Natural killer cell (primary cell): ENCODE data around the gene OR52D1. TPM values are rescaled to one million over a fixed set of nuclear protein-coding genes. Genes with fewer than 3 reads are reported as not detected.

Experiments used
- ATAC-seq, 3 donors: fragments of 150-1000 bp in 2 of 3; fragments of 200-7000 bp in 1 of 3; cut with Tn5 transposase; 1 replicate in 1 of 3; 2 replicates in 2 of 3; pipeline ENCODE4 v1.10.0; 2021; ENCODE audit warnings: mild to moderate bottlenecking in 2 of 3, moderate library complexity in 2 of 3
- DNase-seq, 2 donors: peaks; one replicate each; pipeline versions ENCODE4 v3.0.0 to v3.0.0-alpha.2; 2013 to 2021; ENCODE audit warnings: mixed read lengths in 1 of 2
- H3K27ac ChIP-seq: one replicate; pipeline ENCODE4 v1.5.1; 2013; ENCODE audit warnings: mild to moderate bottlenecking, low read length
- H3K27me3 ChIP-seq: one replicate; pipeline ENCODE4 v1.6.1; 2013; ENCODE audit warnings: low read length; ENCODE audit not compliant: control insufficient read depth, insufficient read depth
- H3K36me3 ChIP-seq: one replicate; pipeline ENCODE4 v1.6.1; 2013; ENCODE audit warnings: low read length; ENCODE audit not compliant: control insufficient read depth, insufficient read depth
- H3K4me1 ChIP-seq: one replicate; pipeline ENCODE4 v1.6.1; 2013; ENCODE audit warnings: low read length; ENCODE audit not compliant: control insufficient read depth, insufficient read depth
- H3K4me3 ChIP-seq: one replicate; pipeline ENCODE4 v1.5.1; 2013; ENCODE audit warnings: low read length
- H3K9me3 ChIP-seq: one replicate; pipeline ENCODE4 v1.6.1; 2013; ENCODE audit warnings: low read length; ENCODE audit not compliant: control insufficient read depth, insufficient read depth
- H3K27ac Mint-ChIP-seq, 2 donors: one replicate each; pipeline ENCODE4 v1.8.0; 2022; ENCODE audit warnings: mild to moderate bottlenecking in 2 of 2, mixed read lengths in 2 of 2, moderate library complexity in 1 of 2
- H3K27me3 Mint-ChIP-seq, 2 donors: one replicate each; pipeline ENCODE4 v1.8.0; 2022; ENCODE audit warnings: low read depth in 2 of 2, mixed read lengths in 2 of 2
- H3K36me3 Mint-ChIP-seq: one replicate; pipeline ENCODE4 v1.8.0; 2022; ENCODE audit warnings: mixed read lengths
- H3K4me1 Mint-ChIP-seq, 2 donors: one replicate each; pipeline ENCODE4 v1.8.0; 2022; ENCODE audit warnings: mixed read lengths in 2 of 2
- H3K4me3 Mint-ChIP-seq: one replicate; pipeline ENCODE4 v1.8.0; 2022; ENCODE audit warnings: mild to moderate bottlenecking, moderate library complexity, mixed read lengths
- H3K9me3 Mint-ChIP-seq, 2 donors: one replicate each; pipeline ENCODE4 v1.8.0; 2022; ENCODE audit warnings: mixed read lengths in 2 of 2
- CTCF ChIP-seq: fragments of 200-600 bp; IDR thresholded peaks from one replicate; pipeline ENCODE4 v1.8.0; 2022; ENCODE audit warnings: antibody characterized with exemption
- WGBS: methylation state at CpG from one replicate; pipeline ENCODE4 v1.1.7; 2013; ENCODE audit warnings: missing lambda C conversion rate; ENCODE audit not compliant: insufficient coverage; 5-methylcytosine and 5-hydroxymethylcytosine counted together
- intact Hi-C: fragments of 100-400 bp; cut with micrococcal nuclease; formaldehyde crosslinking; loops from one replicate; pipeline ENCODE4 v1.14.2; 2022
- total RNA-seq, 4 donors: library from RNA; stranded (reverse); fragments of 120-200 nt in 1 of 4; gene quantifications; one replicate each; pipeline versions ENCODE4 v1.2.3 to v1.2.4, GENCODE V29; 2013 to 2022

Gene OR52D1
- total RNA-seq, 3 donors from 2014 or later (not counting 1 experiment from before 2014, with no cell fraction given): not detected

DNA sequence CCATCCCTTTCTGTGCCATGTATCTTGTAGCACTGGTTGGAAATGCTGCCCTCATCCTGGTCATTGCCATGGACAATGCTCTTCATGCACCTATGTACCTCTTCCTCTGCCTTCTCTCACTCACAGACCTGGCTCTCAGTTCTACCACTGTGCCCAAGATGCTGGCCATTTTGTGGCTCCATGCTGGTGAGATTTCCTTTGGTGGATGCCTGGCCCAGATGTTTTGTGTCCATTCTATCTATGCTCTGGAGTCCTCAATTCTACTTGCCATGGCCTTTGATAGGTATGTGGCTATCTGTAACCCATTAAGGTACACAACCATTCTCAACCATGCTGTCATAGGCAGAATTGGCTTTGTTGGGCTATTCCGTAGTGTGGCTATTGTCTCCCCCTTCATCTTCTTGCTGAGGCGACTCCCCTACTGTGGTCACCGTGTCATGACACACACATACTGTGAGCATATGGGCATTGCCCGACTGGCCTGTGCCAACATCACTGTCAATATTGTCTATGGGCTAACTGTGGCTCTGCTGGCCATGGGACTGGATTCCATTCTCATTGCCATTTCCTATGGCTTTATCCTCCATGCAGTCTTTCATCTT lies 414 bp downstream of the OR52D1 start:
- Mint-ChIP-seq H3K4me3 (no peak overlapping the region), H3K9me3 (no peaks in the 10 kb centered on the region), H3K27me3 (peaks cover 1 to 6% of the 10 kb centered on the region in 2 donors), H3K4me1 (no peaks in the 10 kb centered on the region), H3K27ac (no peak overlapping the region), H3K36me3 (no peaks in the 10 kb centered on the region)
- no peaks in the 10 kb centered on the region for H3K27me3 ChIP-seq
- no peak overlapping the region for H3K4me3 ChIP-seq
- no peaks in the 10 kb centered on the region for H3K4me1 ChIP-seq
- no peaks in the 10 kb centered on the region for H3K36me3 ChIP-seq
- intact Hi-C loops: no loop called here
- ATAC-seq (no peak), DNase-seq (no peak)
- H3K9me3 ChIP-seq: no peaks in the 10 kb centered on the region
- no peak for TF ChIP-seq CTCF
- WGBS: 91% methylated on average over 4 of the region's 4 CpGs
- H3K27ac ChIP-seq: no peak overlapping the region

GRCh38 chr11:5489576-5490357 lies 1.3 kb downstream of the OR52D1 start:
- Mint-ChIP-seq H3K4me3 (no peak overlapping the region), H3K27me3 (peaks cover 6 to 7% of the 10 kb centered on the region in 2 donors), H3K4me1 (no peaks in the 10 kb centered on the region), H3K9me3 (no peaks in the 10 kb centered on the region), H3K27ac (no peak overlapping the region), H3K36me3 (no peaks in the 10 kb centered on the region)
- H3K9me3 ChIP-seq: no peaks in the 10 kb centered on the region
- intact Hi-C loops: no loop called here
- no peak for TF ChIP-seq CTCF
- no peak overlapping the region for H3K27ac ChIP-seq
- WGBS: 64% methylated on average over 4 of the region's 5 CpGs
- ATAC-seq: no peak
- no peaks in the 10 kb centered on the region for H3K36me3 ChIP-seq
- no peak for DNase-seq
- no peak overlapping the region for H3K4me3 ChIP-seq
- H3K27me3 ChIP-seq: no peaks in the 10 kb centered on the region
- no peaks in the 10 kb centered on the region for H3K4me1 ChIP-seq

GRCh38 chr11:5499671-5500070 lies 11.2 kb downstream of the OR52D1 start:
- no peak overlapping the region for H3K4me3 ChIP-seq
- Mint-ChIP-seq H3K27me3 (peaks cover 6 to 17% of the 10 kb centered on the region in 2 donors), H3K9me3 (no peaks in the 10 kb centered on the region), H3K4me1 (no peaks in the 10 kb centered on the region), H3K36me3 (no peaks in the 10 kb centered on the region), H3K4me3 (no peak overlapping the region), H3K27ac (no peak overlapping the region)
- 96% methylated on average over 2 of the region's 2 CpGs for WGBS
- no peaks in the 10 kb centered on the region for H3K36me3 ChIP-seq
- intact Hi-C loops: no loop called here
- no peaks in the 10 kb centered on the region for H3K9me3 ChIP-seq
- TF ChIP-seq CTCF: no peak
- ATAC-seq (no peak), DNase-seq (no peak)
- no peaks in the 10 kb centered on the region for H3K4me1 ChIP-seq
- no peak overlapping the region for H3K27ac ChIP-seq
- no peaks in the 10 kb centered on the region for H3K27me3 ChIP-seq
